Bronchial epithelial cell (primary cell): ENCODE measurements around the gene DPYD. TPM values are rescaled to one million over a fixed set of nuclear protein-coding genes. Genes with fewer than 3 reads are reported as not detected.

Source experiments
- DNase-seq: peaks from one replicate; pipeline ENCODE4 v3.0.0-alpha.2; 2010; ENCODE audit warnings: low read depth
- FAIRE-seq: peaks from 2 replicates; lab custom pipeline; 2011; peaks lifted over from hg19 to GRCh38; lab: Jason Lieb, UNC
- H3K27me3 ChIP-seq: 2 replicates; pipeline ENCODE4 v1.5.1; 2011; ENCODE audit warnings: low read length; ENCODE audit not compliant: control insufficient read depth, insufficient read depth
- H3K36me3 ChIP-seq: 2 replicates; pipeline ENCODE4 v1.5.1; 2011; ENCODE audit warnings: low read length; ENCODE audit not compliant: control insufficient read depth, insufficient read depth
- H3K4me3 ChIP-seq: 2 replicates; pipeline ENCODE4 v1.5.1; 2011; ENCODE audit warnings: mild to moderate bottlenecking, low read depth, low read length, control low read depth
- CTCF ChIP-seq: IDR thresholded peaks from 2 replicates; pipeline ENCODE4 v1.5.1; 2011; ENCODE audit warnings: mild to moderate bottlenecking, moderate library complexity, low read length, control low read depth, inconsistent platforms; ENCODE audit not compliant: insufficient read depth, severe bottlenecking
- total RNA-seq: library from RNA; depleted of rRNA; stranded (reverse); fragments of >200 nt; gene quantifications from 2 replicates; pipeline ENCODE4 v1.2.1, GENCODE V29; 2014

Gene DPYD
- total RNA-seq, 1 donor from 2014 or later, result 1.6 TPM

GRCh38 chr1:97740891-97741290 lies 179.9 kb downstream of the DPYD start:
- DNase-seq, result no peak
- Histone ChIP-seq H3K27me3 (no peaks in the 10 kb centered on the region), H3K4me3 (no peak overlapping the region), H3K36me3 (no peaks in the 10 kb centered on the region)
- no peak for FAIRE-seq
- no peak for TF ChIP-seq CTCF

GRCh38 chr1:97739596-97740103 lies 181.2 kb downstream of the DPYD start:
- Histone ChIP-seq H3K36me3 (no peaks in the 10 kb centered on the region), H3K4me3 (no peak overlapping the region), H3K27me3 (no peaks in the 10 kb centered on the region)
- no peak for DNase-seq
- TF ChIP-seq CTCF, result no peak
- no peak for FAIRE-seq

- Histone ChIP-seq H3K27me3 (no peaks in the 10 kb centered on the region), H3K4me3 (no peak overlapping the region), H3K36me3 (no peaks in the 10 kb centered on the region)
- DNase-seq (no peak), FAIRE-seq (no peak)
- TF ChIP-seq CTCF, result no peak
Measured at GRCh38 chr1:97738270-97738669, 182.6 kb downstream of the DPYD start.

GRCh38 chr1:97730271-97730670 lies 190.6 kb downstream of the DPYD start:
- no peaks in the 10 kb centered on the region for H3K36me3 ChIP-seq
- no peak overlapping the region for H3K4me3 ChIP-seq
- TF ChIP-seq CTCF, result no peak
- no peaks in the 10 kb centered on the region for H3K27me3 ChIP-seq
- FAIRE-seq (no peak), DNase-seq (no peak)

DNA sequence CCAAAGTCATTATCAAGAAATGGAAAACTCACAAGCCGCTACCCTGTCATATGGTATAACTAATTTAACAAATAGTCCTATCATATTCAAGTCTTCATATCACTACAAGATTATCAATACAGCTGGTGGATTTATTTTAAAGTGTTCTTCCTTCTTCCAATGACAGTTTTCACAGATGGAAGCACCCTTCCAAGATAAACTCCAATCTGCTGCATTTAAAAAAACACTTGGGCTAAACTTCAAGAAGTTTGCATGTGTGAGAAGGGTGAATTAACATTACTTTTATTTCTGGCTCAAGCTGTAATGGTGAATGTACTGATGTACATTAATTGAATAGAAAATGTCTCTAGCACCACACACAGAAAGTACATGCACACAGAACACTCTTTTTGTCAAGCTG lies 192.4 kb downstream of the DPYD start:
- Histone ChIP-seq H3K27me3 (no peaks in the 10 kb centered on the region), H3K36me3 (no peaks in the 10 kb centered on the region), H3K4me3 (no peak overlapping the region)
- FAIRE-seq, result no peak
- DNase-seq, result no peak
- no peak for TF ChIP-seq CTCF

GRCh38 chr1:97727029-97727428 lies 193.8 kb downstream of the DPYD start:
- no peak for FAIRE-seq
- Histone ChIP-seq H3K27me3 (no peaks in the 10 kb centered on the region), H3K36me3 (no peaks in the 10 kb centered on the region), H3K4me3 (no peak overlapping the region)
- peak; percentile 27 for DNase-seq
- no peak for TF ChIP-seq CTCF
